Lower leg skin (tissue), 3 donors: ENCODE data around the gene C2CD4A.

Experiments used
- CTCF ChIP-seq, 3 donors: fragments of 450-650 bp; IDR thresholded peaks; one replicate each; pipeline ENCODE4 v1.5.1; 2016; ENCODE audit warnings: antibody characterized with exemption in 3 of 3, mild to moderate bottlenecking in 3 of 3, moderate library complexity in 2 of 3
- POLR2A ChIP-seq, 2 donors: fragments of 450-650 bp; IDR thresholded peaks; one replicate each; pipeline ENCODE4 v1.6.1; 2016 to 2017; ENCODE audit warnings: antibody characterized with exemption in 2 of 2, mild to moderate bottlenecking in 1 of 2, moderate library complexity in 1 of 2

GRCh38 chr15:62060113-62060895, 6.5 kb upstream of the C2CD4A start, which contains the start of gene VPS13C:
- TF ChIP-seq CTCF (IDR thresholded peaks at IDR 0.05) (peak in 1 of 3 donors; percentile 61), POLR2A (IDR thresholded peaks at IDR 0.05) (peak in 1 of 2 donors; percentile 48)
